GM06990 (cell line): Measurements from ENCODE around the gene CCDC117.

Experiments used
- DNase-seq: peaks from one replicate; pipeline ENCODE4 v3.0.0-alpha.2; 2011; ENCODE audit not compliant: insufficient read length; ENCODE audit errors: extremely low read depth
- H3K27me3 ChIP-seq: replicated peaks from 2 replicates; pipeline ENCODE4 v1.6.0; 2011; ENCODE audit warnings: low read length; ENCODE audit not compliant: control insufficient read depth, insufficient read depth
- H3K36me3 ChIP-seq: 2 replicates; pipeline ENCODE4 v1.5.1; 2011; ENCODE audit warnings: low read length; ENCODE audit not compliant: control insufficient read depth, insufficient read depth
- H3K4me3 ChIP-seq: replicated peaks from 2 replicates; pipeline ENCODE4 v1.5.1; 2011; ENCODE audit warnings: low read depth, mild to moderate bottlenecking, control low read depth, low read length
- TF ChIP-seq, protein P1 (sequence below): IDR thresholded peaks from 2 replicates; pipeline ENCODE4 v1.5.1; 2011; ENCODE audit warnings: low read length, control low read depth, mild to moderate bottlenecking, inconsistent platforms; ENCODE audit not compliant: insufficient read depth, poor library complexity, severe bottlenecking

The CCDC117 gene

GRCh38 chr22:28774378-28774777 lies 1.9 kb downstream of the CCDC117 start:
- H3K4me3 ChIP-seq: peak overlapping the region; percentile 5
- peaks cover 4% of the 10 kb centered on the region for H3K36me3 ChIP-seq
- no peak for DNase-seq
- TF ChIP-seq, protein P1, sequence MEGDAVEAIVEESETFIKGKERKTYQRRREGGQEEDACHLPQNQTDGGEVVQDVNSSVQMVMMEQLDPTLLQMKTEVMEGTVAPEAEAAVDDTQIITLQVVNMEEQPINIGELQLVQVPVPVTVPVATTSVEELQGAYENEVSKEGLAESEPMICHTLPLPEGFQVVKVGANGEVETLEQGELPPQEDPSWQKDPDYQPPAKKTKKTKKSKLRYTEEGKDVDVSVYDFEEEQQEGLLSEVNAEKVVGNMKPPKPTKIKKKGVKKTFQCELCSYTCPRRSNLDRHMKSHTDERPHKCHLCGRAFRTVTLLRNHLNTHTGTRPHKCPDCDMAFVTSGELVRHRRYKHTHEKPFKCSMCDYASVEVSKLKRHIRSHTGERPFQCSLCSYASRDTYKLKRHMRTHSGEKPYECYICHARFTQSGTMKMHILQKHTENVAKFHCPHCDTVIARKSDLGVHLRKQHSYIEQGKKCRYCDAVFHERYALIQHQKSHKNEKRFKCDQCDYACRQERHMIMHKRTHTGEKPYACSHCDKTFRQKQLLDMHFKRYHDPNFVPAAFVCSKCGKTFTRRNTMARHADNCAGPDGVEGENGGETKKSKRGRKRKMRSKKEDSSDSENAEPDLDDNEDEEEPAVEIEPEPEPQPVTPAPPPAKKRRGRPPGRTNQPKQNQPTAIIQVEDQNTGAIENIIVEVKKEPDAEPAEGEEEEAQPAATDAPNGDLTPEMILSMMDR: no peak
- H3K27me3 ChIP-seq: no peaks in the 10 kb centered on the region

- no peak for DNase-seq
- Histone ChIP-seq H3K36me3 (peaks cover 14% of the 10 kb centered on the region), H3K4me3 (no peak overlapping the region), H3K27me3 (no peaks in the 10 kb centered on the region)
- TF ChIP-seq, protein P1: no peak
Measured at GRCh38 chr22:28779833-28780232, 7.3 kb downstream of the CCDC117 start.

DNA sequence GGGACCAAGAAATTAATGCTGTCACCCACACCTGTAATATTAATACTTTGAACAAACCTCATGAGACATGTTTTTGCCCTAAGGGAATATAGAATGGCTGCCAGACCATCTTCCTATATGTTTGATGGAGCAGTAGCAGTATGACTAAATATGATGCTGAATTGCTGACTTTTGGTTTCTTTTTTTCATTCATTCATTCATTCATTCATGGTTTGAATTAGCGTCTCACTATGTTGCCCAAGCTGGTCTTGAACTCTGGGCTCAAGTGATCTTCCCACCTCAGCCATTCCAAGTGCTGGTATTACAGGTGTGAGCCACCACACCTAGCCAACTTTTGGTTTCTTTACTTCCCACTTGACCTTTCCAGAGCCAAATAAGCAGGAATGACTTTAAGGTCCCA lies 7.8 kb downstream of the CCDC117 start:
- Histone ChIP-seq H3K4me3 (no peak overlapping the region), H3K27me3 (no peaks in the 10 kb centered on the region), H3K36me3 (peaks cover 14% of the 10 kb centered on the region)
- DNase-seq: no peak
- TF ChIP-seq, protein P1: no peak

GRCh38 chr22:28783786-28784671 lies 11.5 kb downstream of the CCDC117 start:
- TF ChIP-seq, protein P1: no peak
- DNase-seq: no peak
- H3K4me3 ChIP-seq: no peak overlapping the region
- H3K36me3 ChIP-seq: peaks cover 10% of the 10 kb centered on the region
- no peaks in the 10 kb centered on the region for H3K27me3 ChIP-seq

- no peak for DNase-seq
- TF ChIP-seq, protein P1: no peak
- no peaks in the 10 kb centered on the region for H3K27me3 ChIP-seq
- peaks cover 4% of the 10 kb centered on the region for H3K36me3 ChIP-seq
- no peak overlapping the region for H3K4me3 ChIP-seq
Measured at GRCh38 chr22:28788601-28789000, 16.1 kb downstream of the CCDC117 start.
